ELF-1 (cell line): ENCODE measurements around the gene AGAP1.
A peak's percentile ranks its signal among the peaks of the same experiment; 100 is the strongest.

ENCODE experiments used
- DNase-seq: peaks from one replicate; pipeline ENCODE4 v3.0.0-alpha.2; 2016; ENCODE audit warnings: low read depth, low spot score

AGAP1 gene

DNA sequence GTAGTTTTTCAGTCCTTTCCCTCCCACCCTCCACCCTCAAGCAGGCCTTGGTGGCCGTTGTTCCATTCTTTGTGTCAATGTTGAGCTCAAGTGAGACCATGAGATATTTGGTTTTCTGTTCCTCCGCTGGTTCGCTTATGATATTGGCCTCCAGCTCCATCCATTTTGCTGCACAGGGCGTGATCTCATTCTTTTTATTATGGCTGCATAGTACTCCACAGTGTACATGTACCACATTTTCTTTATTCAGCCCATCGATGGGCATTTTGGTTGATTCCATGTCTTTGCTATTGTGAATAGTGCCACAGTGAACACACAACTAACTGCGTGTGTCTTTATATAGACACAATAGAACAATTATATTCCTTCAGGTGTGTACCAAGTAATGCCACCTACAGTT is 14.1 kb downstream of the AGAP1 start:
- DNase-seq, result no peak

DNA sequence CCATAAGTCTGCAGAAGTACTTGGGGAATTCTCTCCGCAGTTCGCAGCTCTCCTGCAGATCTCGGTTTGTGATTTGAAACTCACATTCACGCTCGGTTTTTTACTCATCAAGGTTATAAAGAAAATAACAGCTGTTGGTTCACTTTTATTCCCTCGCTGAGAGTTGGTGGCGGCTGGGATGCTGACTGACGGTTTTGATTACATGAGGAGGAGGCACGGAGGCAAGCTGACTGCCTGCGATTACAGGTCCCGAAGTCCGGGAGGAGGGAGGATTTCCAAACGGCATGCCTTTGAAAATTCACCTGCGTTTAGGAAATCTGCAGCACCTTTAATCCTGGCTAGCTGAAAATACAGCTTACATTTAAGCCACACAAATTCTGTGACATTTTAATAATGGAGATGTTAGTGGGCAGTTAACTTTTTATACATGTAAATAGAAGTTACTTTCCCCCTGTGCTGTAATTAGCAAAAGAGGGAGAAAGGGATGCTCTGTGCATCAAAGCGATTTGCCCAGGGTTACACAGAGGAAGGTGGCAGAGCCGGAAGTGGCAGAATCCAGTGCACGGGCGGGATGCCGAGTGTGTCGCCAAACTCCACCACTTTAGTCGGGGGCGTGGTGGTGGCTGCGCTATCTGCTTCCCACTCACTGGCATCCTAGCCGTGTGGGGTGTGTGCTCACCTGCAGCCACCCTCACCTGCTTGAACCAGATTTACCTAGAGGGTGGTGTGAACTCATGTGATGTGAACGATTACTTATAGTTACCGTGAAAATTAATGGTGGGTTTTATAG is 14.7 kb downstream of the AGAP1 start:
- DNase-seq, result no peak

DNA sequence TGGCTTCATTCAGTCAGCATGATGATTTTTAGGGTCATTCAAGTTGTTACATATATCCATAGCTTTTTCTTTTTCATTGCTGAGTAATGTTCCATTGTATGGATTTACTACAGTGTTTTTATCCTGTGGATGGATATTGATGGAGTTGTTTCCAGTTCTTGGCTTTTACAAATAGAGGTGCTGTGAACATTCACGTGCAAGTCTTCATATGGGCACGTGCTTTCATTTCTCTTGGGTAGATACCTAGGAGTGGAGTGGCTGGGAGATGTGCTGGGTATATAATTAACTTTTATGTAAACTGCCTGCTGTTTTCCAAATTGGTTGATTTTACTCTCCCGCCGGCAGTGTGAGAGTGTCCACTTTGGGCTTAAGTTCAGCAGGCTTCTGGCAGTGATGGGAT is 16.5 kb downstream of the AGAP1 start:
- DNase-seq, result no peak

DNA sequence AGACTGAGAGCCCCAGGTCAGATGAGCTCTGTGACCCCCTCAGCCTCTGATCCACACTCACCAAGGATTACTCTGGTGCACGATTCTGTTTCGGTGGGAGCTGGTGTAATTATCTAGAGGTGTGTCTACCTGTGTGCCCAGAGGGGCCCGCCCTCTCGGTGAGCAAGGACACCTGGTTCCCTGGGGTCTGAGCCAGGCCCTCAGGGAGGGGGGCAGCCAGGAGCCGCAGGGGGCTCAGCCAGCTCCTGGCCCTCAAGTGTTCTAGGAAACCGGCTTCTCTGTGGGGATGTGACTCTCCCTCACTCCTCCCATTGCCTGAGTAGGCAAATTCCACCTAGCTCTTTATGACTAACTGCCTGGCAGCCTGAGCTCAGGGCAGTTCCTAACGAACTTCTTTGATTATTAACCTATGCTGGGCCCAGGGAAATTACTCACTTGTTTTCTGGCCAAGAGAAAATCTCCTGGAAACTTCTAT is 17.4 kb downstream of the AGAP1 start:
- DNase-seq, result peak; percentile 62

DNA sequence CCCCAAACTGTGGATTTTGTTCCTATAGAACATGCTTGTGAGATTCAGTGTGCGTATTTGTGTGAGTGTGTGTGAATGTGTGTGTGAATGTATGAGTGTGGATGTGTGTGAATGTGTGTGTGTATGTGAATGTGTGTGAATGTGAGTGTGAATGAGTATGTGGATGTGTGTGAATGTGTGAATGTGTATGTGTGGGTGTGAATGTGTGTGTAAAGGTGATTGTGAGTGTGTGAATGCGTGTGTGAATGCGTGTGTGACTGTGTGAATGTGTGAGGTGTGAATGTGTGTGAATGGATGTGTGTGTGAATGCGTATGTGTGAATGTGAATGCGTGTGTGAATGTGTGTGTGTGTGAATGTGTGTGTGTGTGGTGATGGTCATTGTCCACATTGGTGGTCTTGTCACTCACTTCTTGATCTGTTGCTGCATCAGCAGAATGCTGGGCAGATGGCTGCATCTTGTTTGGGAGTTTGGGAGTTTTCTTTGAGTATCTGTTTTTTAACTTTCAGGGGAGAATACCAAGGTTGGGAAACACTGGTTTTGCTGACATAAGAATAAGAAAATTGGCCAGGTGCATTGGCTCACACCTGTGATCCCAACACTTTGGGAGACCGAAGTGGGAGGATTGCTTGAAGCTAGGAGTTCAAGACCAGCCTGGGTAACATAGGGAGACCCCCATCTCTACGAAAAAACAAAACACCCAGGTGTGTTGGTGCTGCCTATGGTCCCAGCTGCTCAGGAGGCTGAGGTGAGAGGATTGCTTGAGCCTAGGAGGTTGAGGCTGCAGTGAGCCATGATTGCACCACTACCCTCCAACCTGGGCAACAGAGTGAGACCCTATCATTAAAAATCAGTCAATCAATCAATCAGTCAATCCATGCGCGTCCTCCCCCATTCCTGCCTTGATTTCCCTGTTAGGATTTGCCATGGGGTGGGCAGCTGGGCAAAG is 18.2 kb downstream of the AGAP1 start:
- DNase-seq, result no peak

DNA sequence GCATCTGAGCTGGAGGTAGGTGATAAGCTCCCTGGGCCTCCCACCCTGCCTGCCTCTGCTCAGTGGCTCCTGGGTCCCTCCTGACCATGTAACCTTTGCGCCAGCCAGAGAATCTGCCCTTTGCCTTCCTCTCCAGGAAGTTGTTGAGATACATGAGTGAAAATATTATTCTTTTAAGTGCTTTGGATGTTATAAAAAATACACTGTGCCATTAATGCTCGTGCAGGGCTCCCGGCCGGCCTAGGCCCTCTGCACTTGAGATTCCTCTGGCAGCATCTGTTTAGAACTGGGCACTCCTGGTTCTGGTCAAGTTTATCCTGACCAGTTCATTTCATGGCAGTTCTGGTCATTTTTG is 18.8 kb downstream of the AGAP1 start:
- DNase-seq, result no peak

DNA sequence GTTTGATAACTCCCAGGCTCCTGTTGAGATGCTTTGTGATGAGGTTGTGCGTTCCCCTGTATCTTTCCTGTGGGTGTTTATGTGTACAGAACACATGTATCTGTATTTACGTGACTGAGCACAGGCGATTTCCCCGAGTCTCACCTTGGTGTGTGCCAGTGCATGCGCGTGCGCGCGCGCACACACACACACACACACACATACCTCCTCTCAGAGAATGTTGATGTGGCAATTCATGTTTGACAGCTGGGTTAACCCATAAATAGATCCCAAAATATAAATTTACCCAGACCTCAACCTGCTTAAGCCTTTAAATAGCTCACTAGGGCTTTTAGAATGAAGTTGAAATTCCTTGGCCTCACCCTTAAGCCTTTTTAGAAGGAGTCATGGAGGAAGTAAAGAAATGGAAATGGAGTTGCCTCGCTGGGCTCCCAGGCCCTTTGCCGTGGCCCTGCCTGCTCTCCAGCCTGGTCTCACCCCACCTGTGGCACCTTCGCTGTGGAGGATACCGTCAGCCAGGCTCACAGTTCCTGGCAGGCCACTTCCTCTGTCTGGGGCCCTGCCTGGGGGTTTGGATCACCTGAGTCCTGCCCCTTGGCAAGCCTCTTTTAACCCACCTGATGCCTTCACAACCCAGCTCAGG is 20.3 kb downstream of the AGAP1 start:
- DNase-seq, result no peak

DNA sequence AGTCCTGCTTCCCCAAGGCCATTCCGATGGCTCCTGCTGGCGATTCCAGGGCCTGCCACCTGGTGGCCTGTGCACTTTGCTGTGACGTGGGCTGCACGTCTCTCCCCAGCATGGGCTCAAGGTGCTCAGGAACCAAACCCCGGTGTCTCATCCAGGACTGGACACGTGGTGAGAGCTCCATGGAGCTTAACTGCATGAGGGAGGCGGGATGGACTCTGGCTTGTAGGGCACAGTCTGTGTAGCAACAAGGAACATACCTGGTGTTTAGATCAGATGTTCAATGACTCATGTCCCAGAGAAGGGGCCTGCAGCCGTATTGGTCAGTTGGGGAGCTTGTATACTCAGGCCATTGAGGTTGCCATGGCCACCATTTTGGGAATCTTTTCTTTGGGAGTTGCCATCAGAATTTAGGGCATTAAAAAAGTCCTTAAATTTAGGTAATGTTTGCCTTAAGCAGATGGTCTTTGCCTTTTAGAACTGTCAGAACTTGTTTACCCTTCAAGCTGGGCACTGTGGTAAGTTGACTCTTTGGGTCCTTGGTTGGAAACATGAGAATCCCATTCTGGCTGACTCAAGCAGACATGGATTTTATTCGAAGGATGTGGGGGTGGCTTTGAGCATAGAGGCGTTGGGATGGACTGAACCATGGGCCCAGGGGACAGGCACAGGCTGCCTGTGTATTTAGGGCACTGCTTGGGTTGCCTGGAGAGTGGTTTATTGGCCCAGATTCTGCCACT is 21.0 kb downstream of the AGAP1 start:
- peak; percentile 31 for DNase-seq

DNA sequence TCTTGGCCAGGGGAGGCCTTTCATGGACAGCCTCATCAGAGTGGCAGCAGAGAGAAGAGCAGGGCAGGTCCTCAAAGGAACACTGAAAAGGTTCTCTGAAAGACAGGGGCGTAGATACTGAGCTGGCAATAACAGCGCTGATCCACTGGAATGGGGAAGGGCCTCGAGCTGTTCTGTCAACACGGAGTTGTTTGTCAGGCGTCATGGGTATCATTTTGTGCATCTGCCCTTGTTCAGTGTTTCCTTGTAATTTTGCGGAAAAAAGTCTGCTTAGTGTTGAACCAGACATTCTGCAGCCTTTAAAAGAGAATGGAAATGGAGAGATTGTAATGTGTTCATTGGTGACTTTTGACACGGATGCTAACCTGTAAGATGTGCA is 21.5 kb downstream of the AGAP1 start:
- no peak for DNase-seq

DNA sequence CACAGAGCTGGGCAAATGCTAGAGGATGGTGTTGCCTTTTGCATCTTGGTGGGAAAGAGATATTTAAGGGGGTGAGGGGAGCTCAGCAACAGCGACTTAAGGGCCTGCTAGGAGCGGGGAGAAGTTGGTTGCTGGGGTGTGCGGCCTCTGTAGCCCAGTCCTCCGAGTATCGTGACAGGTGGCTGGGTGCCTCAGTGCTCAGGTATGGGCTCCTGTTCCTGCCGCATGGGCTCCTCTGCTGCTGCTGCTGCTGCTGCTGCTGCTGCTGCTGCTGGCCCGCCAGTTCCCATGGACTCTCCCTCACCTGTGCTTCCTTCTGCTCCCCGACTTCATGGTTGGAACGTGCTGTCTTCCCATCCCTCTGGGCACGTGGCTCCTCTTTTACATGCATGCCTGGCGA is 22.0 kb downstream of the AGAP1 start:
- no peak for DNase-seq

DNA sequence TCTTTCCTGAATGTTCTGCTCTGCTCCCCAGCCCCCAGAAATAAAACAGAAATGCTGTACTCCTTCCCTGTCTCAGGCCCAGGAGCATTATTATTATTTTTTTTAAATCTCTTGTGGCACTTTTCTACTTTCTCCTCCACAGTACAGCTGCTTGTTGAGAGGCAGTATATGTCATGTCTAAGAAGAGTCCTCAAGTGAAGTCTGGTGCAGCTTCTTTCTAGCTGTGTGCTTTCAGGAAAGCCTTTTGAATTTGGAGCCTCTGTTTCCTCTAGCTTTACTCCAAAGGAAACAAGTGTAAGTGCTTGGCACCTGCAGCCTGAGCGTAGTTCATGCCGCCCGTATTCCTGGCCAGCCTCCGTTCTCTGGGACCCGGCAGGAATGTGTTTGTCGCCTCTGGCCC is 22.4 kb downstream of the AGAP1 start:
- DNase-seq, result no peak

DNA sequence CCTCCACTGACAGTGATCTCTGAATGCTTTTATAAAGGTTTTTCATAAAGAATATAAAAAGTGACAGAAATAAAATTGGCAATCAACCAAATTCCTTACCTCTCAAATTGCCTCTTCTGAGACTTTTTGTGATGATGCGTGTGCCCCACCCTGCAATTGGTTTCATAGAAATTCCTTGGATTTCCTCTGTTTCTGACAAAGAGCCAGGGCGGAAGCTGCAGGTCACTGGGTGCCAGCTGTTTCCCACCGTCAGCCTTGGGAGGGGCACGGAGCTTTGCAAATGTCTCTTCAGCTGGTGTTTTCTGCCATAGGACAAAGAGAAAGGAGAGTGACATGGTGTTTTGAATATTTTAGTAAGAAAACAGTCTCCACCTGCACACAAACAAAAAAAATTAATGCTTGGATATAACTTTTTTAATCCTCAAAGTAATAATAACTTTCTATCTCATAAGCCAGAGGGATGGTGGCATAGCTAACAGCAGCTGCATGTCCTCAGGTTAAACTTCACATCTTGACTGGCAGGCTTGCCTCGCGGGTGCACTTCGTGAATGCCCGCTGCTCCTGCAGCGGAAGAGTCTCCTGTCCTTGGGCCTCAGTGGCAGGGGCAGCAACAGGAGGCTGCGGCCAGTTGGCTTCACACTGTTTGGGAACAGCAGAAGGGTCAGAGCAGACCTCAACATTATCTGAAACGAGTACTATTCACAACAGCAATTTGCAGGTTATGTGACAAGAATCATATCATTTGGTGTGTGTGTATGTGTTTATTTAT is 24.7 kb downstream of the AGAP1 start:
- DNase-seq, result no peak

DNA sequence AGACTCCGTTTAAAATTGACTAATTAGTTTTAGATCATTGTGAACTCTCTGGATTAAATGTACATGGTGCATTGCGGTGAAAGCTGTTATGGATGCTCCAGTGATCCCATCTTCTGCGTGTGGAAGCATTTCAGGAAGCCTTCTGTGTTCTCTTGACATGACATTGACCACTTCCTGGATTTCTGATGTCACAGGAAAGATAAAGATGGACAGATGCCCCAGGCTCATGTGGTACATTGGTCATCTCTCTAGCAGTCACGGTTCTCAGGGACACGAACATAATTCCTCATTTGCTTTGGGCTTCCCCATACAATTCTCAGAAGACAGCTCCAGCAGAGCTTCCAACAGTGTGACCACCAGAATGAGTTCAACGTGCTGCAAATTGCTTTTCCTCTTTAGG is 26.9 kb downstream of the AGAP1 start:
- no peak for DNase-seq

DNA sequence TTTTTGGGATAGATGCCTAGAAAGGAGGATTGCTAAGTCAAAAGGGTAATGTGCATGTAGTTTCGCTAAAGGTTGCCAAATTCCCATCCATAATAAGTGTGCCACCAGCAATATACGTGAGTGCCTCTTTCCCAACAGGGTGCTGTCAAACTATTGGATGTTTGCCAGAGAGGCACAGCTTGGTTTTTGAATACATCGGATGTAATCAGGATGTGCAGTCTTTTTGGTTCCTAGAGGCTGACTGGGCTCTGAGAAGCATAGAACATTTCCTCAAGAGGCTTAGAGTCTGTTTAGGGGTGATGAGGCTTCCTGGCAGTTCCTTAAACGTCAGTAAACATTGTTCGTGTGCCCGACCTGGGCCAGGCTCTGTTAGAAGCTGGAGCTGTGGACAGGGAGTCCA is 28.0 kb downstream of the AGAP1 start:
- DNase-seq, result no peak

DNA sequence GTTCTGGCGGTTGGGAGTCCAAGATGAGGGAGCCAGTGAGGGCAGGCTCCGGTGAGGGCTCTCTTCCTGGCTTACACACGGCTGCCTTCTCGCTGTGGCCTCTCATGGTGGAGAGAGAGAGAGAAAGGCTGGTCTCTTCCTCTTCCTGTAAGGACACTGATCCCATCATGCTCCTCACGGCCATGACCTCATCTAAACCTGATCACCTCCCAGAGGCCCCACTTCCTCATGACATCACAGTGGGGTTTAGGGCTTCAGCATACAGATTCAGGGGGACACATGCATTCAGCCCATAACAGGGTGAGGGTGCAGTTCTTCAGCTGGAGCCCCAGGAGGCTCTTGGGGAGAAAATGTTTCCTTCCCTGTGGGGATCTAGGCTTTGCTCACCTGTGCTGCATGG is 29.2 kb downstream of the AGAP1 start:
- no peak for DNase-seq

DNA sequence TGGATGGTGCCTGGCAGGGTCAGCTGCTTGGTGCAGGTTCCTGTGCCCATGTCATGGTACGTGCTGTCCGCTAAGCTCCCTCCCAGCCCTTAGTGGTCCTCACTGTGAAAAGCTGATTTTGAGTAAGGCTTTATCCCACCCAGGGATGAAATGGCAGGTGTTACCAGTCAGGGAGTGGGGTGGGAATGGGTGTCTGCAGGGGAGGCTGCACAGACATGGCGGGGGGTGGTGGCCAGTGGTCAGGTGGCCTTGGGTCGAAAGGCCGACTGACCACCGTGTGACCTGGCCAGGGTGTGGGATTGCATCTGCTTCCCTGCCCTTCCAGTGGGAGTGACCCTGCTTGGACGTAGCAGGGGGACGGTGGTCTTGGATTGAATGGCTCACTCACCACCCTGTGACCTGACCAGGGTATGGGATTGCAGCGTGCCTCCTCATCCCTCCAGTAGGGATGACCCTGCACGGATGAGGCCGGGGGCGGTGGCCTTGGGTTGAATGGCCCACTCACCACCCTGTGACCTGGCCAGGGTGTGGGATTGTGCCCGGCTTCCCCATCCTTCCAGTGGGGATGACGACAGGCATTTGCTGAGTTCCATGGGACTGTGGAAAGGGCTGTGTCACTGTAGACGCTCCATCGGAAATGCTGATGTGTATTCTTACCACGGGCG is 29.8 kb downstream of the AGAP1 start:
- DNase-seq, result no peak

DNA sequence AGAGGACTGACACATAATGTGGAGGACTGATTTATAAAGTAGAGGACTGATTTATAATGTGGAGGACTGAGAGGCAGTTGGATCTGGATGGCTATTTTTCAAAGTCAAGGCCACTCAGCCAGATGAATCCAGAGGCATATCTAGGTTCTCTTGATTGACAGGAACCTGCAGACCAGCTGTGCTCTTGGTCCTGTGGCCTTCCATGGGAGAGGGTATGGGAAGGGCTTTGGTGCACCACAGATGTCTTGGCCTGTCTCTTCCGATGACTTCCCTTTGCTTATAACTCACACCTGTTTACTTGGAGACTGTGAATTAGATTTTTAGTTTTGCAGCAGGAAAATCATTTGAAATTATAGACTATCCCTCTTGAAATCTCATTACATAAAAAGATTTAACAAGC is 32.3 kb downstream of the AGAP1 start:
- DNase-seq, result no peak

DNA sequence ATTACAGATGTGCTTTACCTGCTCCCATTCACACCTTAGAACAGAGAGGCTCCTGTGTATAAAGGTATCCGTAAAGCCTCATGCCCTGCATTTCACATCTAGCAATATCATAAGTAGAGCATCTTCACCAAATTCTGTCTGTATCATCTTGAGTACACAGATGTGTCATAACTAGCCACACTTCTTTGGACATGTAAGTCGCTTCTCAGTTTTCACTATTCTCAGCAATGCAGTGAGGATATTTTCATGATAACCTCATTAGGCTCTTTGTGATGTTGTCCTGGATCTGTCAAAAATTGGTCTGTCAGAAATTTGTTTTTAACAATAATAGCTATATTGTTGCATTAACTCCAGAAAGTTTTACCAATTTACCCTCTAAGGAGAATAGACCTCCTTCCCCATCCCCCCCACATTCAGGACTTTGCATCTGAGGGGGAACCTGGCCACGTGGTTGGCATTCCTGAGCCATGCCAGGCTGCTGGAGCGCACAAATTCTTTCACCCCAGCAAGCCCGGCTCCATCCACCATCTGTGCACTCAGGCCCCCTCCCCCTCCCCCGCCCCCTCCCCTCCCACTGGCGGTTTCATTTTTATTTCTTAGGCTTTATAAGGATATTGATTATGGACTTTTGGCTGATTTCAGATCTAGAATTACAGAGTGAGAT is 34.1 kb downstream of the AGAP1 start:
- DNase-seq, result no peak

DNA sequence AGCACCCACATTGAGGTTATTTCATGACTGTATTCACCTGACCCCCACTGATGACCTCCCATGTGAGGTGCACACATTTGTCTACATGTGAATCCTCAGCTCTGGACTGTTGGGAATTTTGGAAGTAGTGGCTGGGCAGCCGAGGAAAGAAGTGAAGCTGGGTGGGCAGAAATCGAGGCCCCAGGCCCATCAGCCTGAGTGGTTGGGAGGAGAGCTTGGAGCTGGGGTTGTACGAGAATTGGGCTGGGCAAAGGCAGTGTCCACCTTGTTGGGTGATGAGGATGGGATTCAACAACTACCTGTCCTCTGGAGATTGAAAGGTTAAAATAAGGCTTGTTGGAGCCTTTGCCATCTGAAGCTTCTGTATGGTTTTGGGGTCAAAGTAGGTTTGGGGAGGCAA is 35.8 kb downstream of the AGAP1 start:
- no peak for DNase-seq

DNA sequence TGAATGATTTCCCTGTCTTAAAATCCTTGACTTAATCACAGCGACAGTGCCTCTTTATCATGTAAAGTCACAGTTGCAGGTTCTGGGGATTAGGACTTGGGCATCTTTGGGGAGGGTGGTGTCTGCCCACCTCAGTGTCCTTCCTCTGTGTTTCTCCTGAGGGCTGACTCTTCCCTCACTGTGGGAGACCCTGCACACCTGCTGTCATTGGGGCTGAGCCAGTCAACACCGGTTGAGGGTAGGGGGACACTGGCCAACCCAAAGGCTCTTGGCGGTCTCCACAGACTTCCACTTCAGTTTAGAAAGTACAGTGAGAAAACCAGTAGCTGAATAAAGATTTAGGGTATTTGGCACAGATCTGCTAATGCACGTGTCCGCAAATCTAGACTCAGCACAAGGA is 36.9 kb downstream of the AGAP1 start:
- DNase-seq, result no peak
